Esophagus squamous epithelium (tissue), 5 donors: ENCODE measurements around the gene LDB2. TPM values are rescaled to one million over a fixed set of nuclear protein-coding genes. Genes with fewer than 3 reads are reported as not detected.
"Not testable (repeated sequence)": the region's sequence is repeated elsewhere in the genome, so short reads cannot be mapped to it uniquely, and the experiment has no call there.

Experiments used
- DNase-seq: peaks from one replicate; lab custom pipeline; 2025; lab: John Stamatoyannopoulos, UW
- H3K27ac ChIP-seq, 4 donors: fragments of 200-600 bp; sonication (generic); one replicate each; pipeline ENCODE4 v1.5.1; 2016 to 2019; ENCODE audit warnings: mild to moderate bottlenecking in 1 of 4
- H3K27me3 ChIP-seq, 4 donors: fragments of 200-600 bp; sonication (generic); 1 replicate in 3 of 4; 2 replicates in 1 of 4; pipeline versions ENCODE4 v1.5.1 to v1.6.0; 2017 to 2021; ENCODE audit warnings: antibody characterized with exemption in 1 of 4
- H3K36me3 ChIP-seq, 3 donors: fragments of 200-600 bp; sonication (generic); one replicate each; pipeline ENCODE4 v1.5.1; 2016 to 2019
- H3K4me1 ChIP-seq, 3 donors: fragments of 200-600 bp; sonication (generic); one replicate each; pipeline ENCODE4 v1.5.1; 2017 to 2019
- H3K4me3 ChIP-seq, 4 donors: fragments of 200-600 bp; sonication (generic); 1 replicate in 3 of 4; 2 replicates in 1 of 4; pipeline ENCODE4 v1.5.1; 2016 to 2019; ENCODE audit warnings: mild to moderate bottlenecking in 2 of 4, moderate library complexity in 1 of 4
- H3K9me3 ChIP-seq, 3 donors: fragments of 200-600 bp; sonication (generic); one replicate each; pipeline ENCODE4 v1.5.1; 2016 to 2019
- POLR2A ChIP-seq, 4 donors: fragments of 450-650 bp; IDR thresholded peaks; one replicate each; pipeline ENCODE4 v1.6.1; 2017; ENCODE audit warnings: antibody characterized with exemption in 4 of 4, mild to moderate bottlenecking in 4 of 4, moderate library complexity in 3 of 4
- WGBS, 2 donors: methylation state at CpG; one replicate each; pipeline ENCODE4 v1.1.5; 2018; 5-methylcytosine and 5-hydroxymethylcytosine counted together
- intact Hi-C: fragments of 100-400 bp; cut with DNase I; formaldehyde crosslinking; loops from one replicate; pipeline ENCODE4 v1.15.0; 2022
- total RNA-seq, 4 donors: library from RNA; depleted of rRNA; stranded (reverse); fragments of >200 nt; gene quantifications; one replicate each; pipeline ENCODE4 v1.1.0, GENCODE V29; 2016
- TF ChIP-seq, protein P1 (sequence below), 6 experiments: fragments of 450-650 bp in 4 of 6; fragments of 200-600 bp in 2 of 6; sonication (generic) in 2 of 6; IDR thresholded peaks; one replicate each; pipeline ENCODE4 v1.5.1; 2016 to 2019; ENCODE audit warnings: antibody characterized with exemption in 6 of 6, mild to moderate bottlenecking in 4 of 6, moderate library complexity in 4 of 6
- donor health status: DM: yes; HTN: yes; CAD: no.

LDB2 gene
- total RNA-seq, 4 donors from 2014 or later = 3.0 to 16.0 (median 5.9) TPM

- Histone ChIP-seq H3K9me3 (no peaks in the 10 kb centered on the region), H3K4me3 (no peak overlapping the region), H3K36me3 (no peaks in the 10 kb centered on the region), H3K4me1 (no peaks in the 10 kb centered on the region), H3K27ac (no peak overlapping the region), H3K27me3 (no peaks in the 10 kb centered on the region)
- intact Hi-C loops = no loop called here
- TF ChIP-seq POLR2A (IDR thresholded peaks at IDR 0.05) = no peak
- no peak for DNase-seq
- 75% methylated on average over 5 of the region's 5 CpGs for WGBS, 2 donors
These were observed 255.5 kb downstream of the LDB2 start for GRCh38 chr4:16642897-16643296.

GRCh38 chr4:16641971-16642370, 256.5 kb downstream of the LDB2 start:
- no peak overlapping the region for H3K27ac ChIP-seq
- no peaks in the 10 kb centered on the region for H3K4me1 ChIP-seq
- WGBS, 2 donors = 25 to 38% methylated on average over 1 of the region's 1 CpG
- no peaks in the 10 kb centered on the region for H3K36me3 ChIP-seq
- no peaks in the 10 kb centered on the region for H3K9me3 ChIP-seq
- intact Hi-C loops = no loop called here
- TF ChIP-seq, protein P1, sequence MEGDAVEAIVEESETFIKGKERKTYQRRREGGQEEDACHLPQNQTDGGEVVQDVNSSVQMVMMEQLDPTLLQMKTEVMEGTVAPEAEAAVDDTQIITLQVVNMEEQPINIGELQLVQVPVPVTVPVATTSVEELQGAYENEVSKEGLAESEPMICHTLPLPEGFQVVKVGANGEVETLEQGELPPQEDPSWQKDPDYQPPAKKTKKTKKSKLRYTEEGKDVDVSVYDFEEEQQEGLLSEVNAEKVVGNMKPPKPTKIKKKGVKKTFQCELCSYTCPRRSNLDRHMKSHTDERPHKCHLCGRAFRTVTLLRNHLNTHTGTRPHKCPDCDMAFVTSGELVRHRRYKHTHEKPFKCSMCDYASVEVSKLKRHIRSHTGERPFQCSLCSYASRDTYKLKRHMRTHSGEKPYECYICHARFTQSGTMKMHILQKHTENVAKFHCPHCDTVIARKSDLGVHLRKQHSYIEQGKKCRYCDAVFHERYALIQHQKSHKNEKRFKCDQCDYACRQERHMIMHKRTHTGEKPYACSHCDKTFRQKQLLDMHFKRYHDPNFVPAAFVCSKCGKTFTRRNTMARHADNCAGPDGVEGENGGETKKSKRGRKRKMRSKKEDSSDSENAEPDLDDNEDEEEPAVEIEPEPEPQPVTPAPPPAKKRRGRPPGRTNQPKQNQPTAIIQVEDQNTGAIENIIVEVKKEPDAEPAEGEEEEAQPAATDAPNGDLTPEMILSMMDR (IDR thresholded peaks at IDR 0.05) = no peak
- TF ChIP-seq POLR2A (IDR thresholded peaks at IDR 0.05) = no peak
- no peaks in the 10 kb centered on the region for H3K27me3 ChIP-seq
- no peak for DNase-seq
- H3K4me3 ChIP-seq = no peak overlapping the region

DNA sequence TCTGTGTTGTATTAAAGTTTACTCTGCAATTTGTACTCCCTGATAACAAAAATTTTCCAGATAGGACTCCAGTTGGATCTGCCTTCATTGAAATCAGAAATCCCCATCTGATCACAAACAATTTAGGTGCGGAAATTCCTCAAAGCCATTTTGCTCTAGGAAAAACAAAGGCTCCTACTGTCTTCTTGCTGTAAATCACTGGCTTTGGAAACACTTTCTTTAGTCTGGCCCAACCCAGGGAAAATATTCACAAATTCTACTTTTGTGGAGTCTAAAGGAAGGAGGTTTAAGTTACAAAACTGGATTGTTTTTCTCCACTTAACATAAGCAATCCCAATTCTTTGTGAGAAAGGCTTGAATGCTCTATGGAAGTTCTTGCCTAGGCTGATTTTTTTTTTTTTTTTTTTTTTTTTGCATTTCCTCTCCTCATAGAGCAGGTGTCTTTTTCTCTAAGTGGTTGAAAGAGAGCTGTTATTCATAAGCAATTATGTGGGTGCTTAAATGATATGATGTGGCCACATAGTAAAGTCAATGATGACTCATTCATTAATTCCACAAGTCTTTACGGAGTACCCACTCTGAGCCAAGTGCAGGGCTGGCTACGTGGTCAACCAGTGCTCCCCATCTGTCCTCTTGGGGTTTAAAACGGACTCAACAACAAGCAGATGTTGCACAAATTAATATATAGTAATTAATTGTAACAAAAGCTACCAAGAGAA, 261.4 kb downstream of the LDB2 start:
- WGBS, 2 donors = 57 to 60% methylated on average over 4 of the region's 4 CpGs
- H3K36me3 ChIP-seq = no peaks in the 10 kb centered on the region
- no peak for DNase-seq
- H3K27ac ChIP-seq = no peak overlapping the region
- H3K4me3 ChIP-seq = no peak overlapping the region
- intact Hi-C loops = no loop called here
- H3K27me3 ChIP-seq = no peaks in the 10 kb centered on the region
- peaks cover 0 to 6% (median 0%) of the 10 kb centered on the region in 3 donors for H3K9me3 ChIP-seq
- TF ChIP-seq POLR2A (IDR thresholded peaks at IDR 0.05) = no peak
- TF ChIP-seq, protein P1 (IDR thresholded peaks at IDR 0.05) = no peak
- no peaks in the 10 kb centered on the region for H3K4me1 ChIP-seq

DNA sequence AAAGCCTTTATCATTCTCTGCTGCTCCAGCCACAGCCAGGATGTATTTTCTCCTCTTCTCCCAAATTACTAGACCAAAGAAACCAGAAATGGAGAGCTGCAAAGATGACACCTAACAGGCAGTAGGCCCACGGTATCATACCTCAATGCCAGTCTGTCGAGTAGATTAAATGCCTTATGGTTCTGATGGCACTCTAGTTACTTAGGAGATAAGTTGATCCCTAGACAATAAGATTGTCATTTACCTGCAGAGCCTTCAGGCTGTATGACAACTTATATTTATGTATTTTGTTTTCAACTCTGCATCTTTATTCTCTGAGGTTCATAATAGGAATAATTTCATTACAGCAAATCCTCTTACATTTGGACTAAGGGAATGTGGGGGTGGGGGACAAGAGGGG, 262.1 kb downstream of the LDB2 start:
- DNase-seq = no peak
- H3K36me3 ChIP-seq = no peaks in the 10 kb centered on the region
- no peak overlapping the region for H3K27ac ChIP-seq
- no peak overlapping the region for H3K4me3 ChIP-seq
- H3K4me1 ChIP-seq = no peaks in the 10 kb centered on the region
- TF ChIP-seq, protein P1 (IDR thresholded peaks at IDR 0.05) = no peak
- no peak for TF ChIP-seq POLR2A (IDR thresholded peaks at IDR 0.05)
- H3K9me3 ChIP-seq = peaks cover 0 to 6% (median 0%) of the 10 kb centered on the region in 3 donors
- WGBS, 2 donors = 69 to 82% methylated on average over 2 of the region's 2 CpGs
- no peaks in the 10 kb centered on the region for H3K27me3 ChIP-seq
- intact Hi-C loops = no loop called here

DNA sequence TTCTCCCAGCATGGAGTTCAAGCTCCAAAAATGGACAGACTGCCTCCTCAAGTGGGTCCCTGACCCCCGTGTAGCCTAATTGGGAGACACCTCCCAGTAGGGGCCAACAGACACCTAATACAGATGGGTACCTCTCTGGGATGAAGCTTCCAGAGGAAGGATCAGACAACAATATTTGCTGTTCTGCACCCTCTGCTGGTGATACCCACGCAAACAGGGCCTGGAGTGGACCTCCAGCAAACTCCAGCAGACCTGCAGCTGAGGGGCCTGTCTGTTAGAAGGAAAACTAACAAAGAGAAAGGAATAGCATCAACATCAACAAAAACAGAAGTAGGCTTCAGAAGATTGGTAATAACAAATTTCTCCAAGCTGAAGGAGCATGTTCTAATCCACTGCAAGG, 269.2 kb downstream of the LDB2 start:
- H3K4me3 ChIP-seq, H3K27me3 ChIP-seq, H3K27ac ChIP-seq, H3K9me3 ChIP-seq, H3K36me3 ChIP-seq, DNase-seq, intact Hi-C loops: not testable (repeated sequence)
- 80 to 83% methylated on average over 1 to 2 of the region's 2 CpGs for WGBS, 2 donors
- H3K4me1 ChIP-seq = peaks cover 0 to 15% (median 9%) of the 10 kb centered on the region in 3 donors

DNA sequence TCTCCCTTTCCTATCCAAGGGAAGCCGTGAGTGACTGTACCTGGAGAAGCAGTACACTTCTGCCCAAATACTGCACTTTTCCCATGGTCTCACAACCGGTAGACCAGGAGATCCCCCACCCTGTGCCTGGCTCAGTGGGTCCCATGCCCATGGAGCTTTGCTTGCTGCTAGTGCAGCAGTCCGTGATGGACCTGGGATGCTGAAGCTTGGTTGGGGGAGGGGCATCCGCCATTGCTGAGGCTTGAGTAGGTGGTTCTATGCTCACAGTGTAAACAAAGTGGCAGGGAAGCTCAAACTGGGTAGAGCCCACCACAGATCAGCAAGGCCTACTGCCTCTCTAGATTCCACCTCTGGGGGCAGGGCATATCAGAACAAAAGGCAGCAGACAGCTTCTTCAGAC, 269.6 kb downstream of the LDB2 start:
- DNase-seq, H3K27ac ChIP-seq, H3K36me3 ChIP-seq, H3K27me3 ChIP-seq, intact Hi-C loops, H3K4me3 ChIP-seq, H3K9me3 ChIP-seq: not testable (repeated sequence)
- peaks cover 0 to 15% (median 9%) of the 10 kb centered on the region in 3 donors for H3K4me1 ChIP-seq
- WGBS, 2 donors = no CpG with 5 or more reads among the region's 4 CpGs
